SK-N-SH (cell line): ENCODE measurements around the gene CXCR5. TPM values are rescaled to one million over a fixed set of nuclear protein-coding genes. Genes with fewer than 3 reads are reported as not detected.

Experiments
- CTCF ChIA-PET: fragments of 300-600, 350-600 bp; formaldehyde crosslinking; extraction: SDS; loops from one replicate; lab custom pipeline; 2021; lab: Yijun Ruan, JAX
- POLR2A ChIA-PET: fragments of 350-600 bp; sonication (Branson Sonifier 250); formaldehyde crosslinking; extraction: SDS; loops from one replicate; lab custom pipeline; 2020; ENCODE audit warnings: antibody characterized with exemption, inconsistent platforms; lab: Yijun Ruan, JAX
- DNase-seq: peaks from one replicate; pipeline ENCODE4 v3.0.0; 2012
- H2AFZ ChIP-seq: fragments of 200-600 bp; sonication (generic); 2 replicates; pipeline ENCODE4 v1.8.1; 2016; ENCODE audit warnings: antibody characterized with exemption, mild to moderate bottlenecking, low read depth
- H3F3A ChIP-seq: fragments of 200-600 bp; sonication (generic); replicated peaks from 2 replicates; pipeline ENCODE3; 2016; ENCODE audit warnings: antibody characterized with exemption, mild to moderate bottlenecking; ENCODE audit not compliant: insufficient read depth
- H3K27ac ChIP-seq, 2 experiments: fragments of 200-500 bp in 1 of 2; fragments of 200-600 bp in 1 of 2; sonication (Bioruptor generic) in 1 of 2; sonication (generic), shearing (Covaris generic) in 1 of 2; 2 replicates each; pipeline versions ENCODE4 v1.5.1 to v1.6.1; 2014 to 2016; ENCODE audit warnings: low read depth in 2 of 2, inconsistent platforms in 1 of 2, low read length in 1 of 2, mild to moderate bottlenecking in 1 of 2, mixed read lengths in 1 of 2
- H3K27me3 ChIP-seq: fragments of 200-600 bp; sonication (generic), shearing (Covaris generic); 2 replicates; pipeline ENCODE4 v1.6.1; 2016; ENCODE audit warnings: mixed run types; ENCODE audit not compliant: insufficient read depth
- H3K36me3 ChIP-seq, 2 experiments: fragments of 200-500 bp in 1 of 2; fragments of 200-600 bp in 1 of 2; sonication (Bioruptor generic) in 1 of 2; sonication (generic) in 1 of 2; replicated peaks in 1 of 2; 2 replicates each; pipeline versions ENCODE3 to v1.5.1; 2014 to 2016; ENCODE audit warnings: low read length in 1 of 2, mild to moderate bottlenecking in 1 of 2; ENCODE audit not compliant: insufficient read depth in 2 of 2, control insufficient read depth in 1 of 2
- H3K4me1 ChIP-seq, 2 experiments: fragments of 200-500 bp in 1 of 2; fragments of 200-600 bp in 1 of 2; sonication (Bioruptor generic) in 1 of 2; sonication (generic), shearing (Covaris generic) in 1 of 2; 2 replicates each; pipeline versions ENCODE4 v1.5.1 to v1.6.1; 2014 to 2016; ENCODE audit warnings: low read depth in 1 of 2, low read length in 1 of 2, mixed run types in 1 of 2; ENCODE audit not compliant: insufficient read depth in 2 of 2, control insufficient read depth in 1 of 2
- H3K4me2 ChIP-seq: fragments of 200-600 bp; sonication (generic), shearing (Covaris generic); 2 replicates; pipeline ENCODE4 v1.6.1; 2017; ENCODE audit warnings: mixed run types
- H3K4me3 ChIP-seq, 2 experiments: fragments of 200-500 bp in 1 of 2; fragments of 200-600 bp in 1 of 2; sonication (Bioruptor generic) in 1 of 2; sonication (generic), shearing (Covaris generic) in 1 of 2; 2 replicates each; pipeline versions ENCODE4 v1.5.1 to v1.8.1; 2014 to 2016; ENCODE audit warnings: low read depth in 2 of 2, inconsistent platforms in 1 of 2, low read length in 1 of 2, mild to moderate bottlenecking in 1 of 2, mixed read lengths in 1 of 2, moderate library complexity in 1 of 2
- H3K79me2 ChIP-seq: fragments of 200-600 bp; sonication (generic); 2 replicates; pipeline ENCODE4 v1.8.1; 2017; ENCODE audit warnings: mild to moderate bottlenecking; ENCODE audit not compliant: insufficient read depth
- H3K9ac ChIP-seq: fragments of 200-600 bp; sonication (generic); 2 replicates; pipeline ENCODE4 v1.6.1; 2017; ENCODE audit warnings: mixed run types
- H3K9me2 ChIP-seq: fragments of 200-600 bp; sonication (generic); 2 replicates; pipeline ENCODE4 v1.6.1; 2017; ENCODE audit warnings: mixed run types
- H3K9me3 ChIP-seq: fragments of 200-600 bp; sonication (generic); 2 replicates; pipeline ENCODE4 v1.6.1; 2017; ENCODE audit warnings: mixed run types, mild to moderate bottlenecking, moderate library complexity
- H4K20me1 ChIP-seq: fragments of 200-600 bp; sonication (generic); 2 replicates; pipeline ENCODE4 v1.6.1; 2017; ENCODE audit warnings: mild to moderate bottlenecking, mixed run types; ENCODE audit not compliant: insufficient read depth
- CTCF ChIP-seq: fragments of 200-600 bp; sonication (generic); IDR thresholded peaks from 2 replicates; pipeline ENCODE4 v1.6.1; 2017; ENCODE audit warnings: antibody characterized with exemption, mild to moderate bottlenecking, moderate library complexity
- EP300 ChIP-seq, 2 experiments: IDR thresholded peaks; 2 replicates each; pipeline versions ENCODE4 v1.4.0 to v1.6.1; 2012; ENCODE audit warnings: borderline replicate concordance in 1 of 2, low read depth in 1 of 2, low read length in 1 of 2
- GABPA ChIP-seq: IDR thresholded peaks from 2 replicates; pipeline ENCODE4 v1.4.0; 2012; ENCODE audit warnings: low read depth, mild to moderate bottlenecking
- GATA2 ChIP-seq: sonication (generic); formaldehyde crosslinking; IDR thresholded peaks from 2 replicates; pipeline ENCODE4 v1.5.0; 2020; ENCODE audit warnings: mild to moderate bottlenecking, missing genetic modification reagents
- IRF3 ChIP-seq: fragments of 150-350 bp; IDR thresholded peaks from 2 replicates; pipeline ENCODE4 v1.6.1; 2016; ENCODE audit warnings: mild to moderate bottlenecking, low read depth, low read length
- JUND ChIP-seq: IDR thresholded peaks from 2 replicates; pipeline ENCODE4 v1.4.0; 2012
- MEF2A ChIP-seq: IDR thresholded peaks from 2 replicates; pipeline ENCODE4 v1.4.0; 2012; ENCODE audit warnings: low read depth, borderline replicate concordance
- MXI1 ChIP-seq: IDR thresholded peaks from 2 replicates; pipeline ENCODE4 v1.6.1; 2012; ENCODE audit warnings: mild to moderate bottlenecking, low read depth, low read length, improper control_type of control experiment
- NRF1 ChIP-seq: IDR thresholded peaks from 2 replicates; pipeline ENCODE4 v1.6.1; 2012; ENCODE audit warnings: low read depth, mild to moderate bottlenecking, low read length
- RAD21 ChIP-seq: IDR thresholded peaks from 2 replicates; pipeline ENCODE4 v1.6.1; 2012; ENCODE audit warnings: mild to moderate bottlenecking, low read length
- RFX5 ChIP-seq: IDR thresholded peaks from 2 replicates; pipeline ENCODE4 v1.6.1; 2012; ENCODE audit warnings: mild to moderate bottlenecking, improper control_type of control experiment, low read length
- RXRA ChIP-seq: IDR thresholded peaks from 2 replicates; pipeline ENCODE4 v1.4.0; 2012; ENCODE audit warnings: low read depth, mild to moderate bottlenecking, borderline replicate concordance
- TAF1 ChIP-seq: IDR thresholded peaks from 2 replicates; pipeline ENCODE4 v1.6.1; 2012; ENCODE audit warnings: low read depth, mild to moderate bottlenecking, low read length, moderate library complexity, borderline replicate concordance
- TEAD4 ChIP-seq: IDR thresholded peaks from 2 replicates; pipeline ENCODE4 v1.4.0; 2012; ENCODE audit warnings: mild to moderate bottlenecking, borderline replicate concordance; ENCODE audit not compliant: insufficient read depth
- ZBTB33 ChIP-seq: IDR thresholded peaks from 2 replicates; pipeline ENCODE4 v1.4.0; 2012; ENCODE audit warnings: low read depth, borderline replicate concordance
- WGBS: methylation state at CpG from one replicate; pipeline ENCODE4 v1.1.6; 2017; ENCODE audit warnings: low lambda C conversion rate; 5-methylcytosine and 5-hydroxymethylcytosine counted together
- polyA plus RNA-seq, 3 experiments: library from polyadenylated mRNA; depleted of rRNA; stranded (reverse); fragments of >200 nt; gene quantifications; 2 replicates each; pipeline ENCODE4 v1.2.3, GENCODE V29; 2012
- TF ChIP-seq, protein P1 (sequence below): IDR thresholded peaks from 2 replicates; pipeline ENCODE4 v1.6.1; 2012; ENCODE audit warnings: mild to moderate bottlenecking, low read depth, low read length, moderate library complexity
- TF ChIP-seq, protein P2 (sequence below): fragments of 150-350 bp; IDR thresholded peaks from 2 replicates; pipeline ENCODE4 v1.6.1; 2017; ENCODE audit warnings: antibody characterized with exemption, low read length, low read depth, borderline replicate concordance

The CXCR5 gene
- polyA plus RNA-seq, 1 of the 3 experiments (the other 2 are of a cell fraction): 0.02 TPM

DNA sequence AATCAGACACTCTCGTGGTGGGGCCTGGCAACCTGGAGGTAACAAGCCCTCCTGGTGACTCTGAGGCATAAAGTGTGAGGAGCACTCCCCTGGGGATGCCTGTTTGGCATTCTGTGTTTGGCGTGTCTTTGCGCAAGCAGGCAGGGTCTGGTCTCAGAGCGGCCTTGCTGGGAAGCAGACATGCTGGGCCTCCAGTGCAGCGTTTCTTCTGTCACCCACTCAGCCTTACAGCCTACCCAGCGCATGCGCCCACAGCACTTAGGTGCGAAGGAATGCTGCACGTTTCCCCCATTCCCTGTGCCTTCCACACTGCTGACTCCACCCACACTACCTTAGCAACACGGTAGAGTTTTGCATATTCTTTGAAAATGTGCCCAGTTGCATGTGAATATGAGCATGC, 7.4 kb upstream of the CXCR5 start:
- DNase-seq: no peak
- H3K9me3 ChIP-seq: no peaks in the 10 kb centered on the region
- no peak overlapping the region for H3K4me3 ChIP-seq
- ChIA-PET POLR2A (no interaction called here), CTCF (no interaction called here)
- H3K79me2 ChIP-seq: no peaks in the 10 kb centered on the region
- H3K4me1 ChIP-seq: no peaks in the 10 kb centered on the region
- no peaks in the 10 kb centered on the region for H3K27me3 ChIP-seq
- WGBS: 70% methylated on average over 6 of the region's 10 CpGs
- H2AFZ ChIP-seq: no peak overlapping the region
- H3K27ac ChIP-seq: no peak overlapping the region
- H3K36me3 ChIP-seq: no peaks in the 10 kb centered on the region
- no peak overlapping the region for H3K9ac ChIP-seq
- no peaks in the 10 kb centered on the region for H3F3A ChIP-seq
- TF ChIP-seq, protein P1, sequence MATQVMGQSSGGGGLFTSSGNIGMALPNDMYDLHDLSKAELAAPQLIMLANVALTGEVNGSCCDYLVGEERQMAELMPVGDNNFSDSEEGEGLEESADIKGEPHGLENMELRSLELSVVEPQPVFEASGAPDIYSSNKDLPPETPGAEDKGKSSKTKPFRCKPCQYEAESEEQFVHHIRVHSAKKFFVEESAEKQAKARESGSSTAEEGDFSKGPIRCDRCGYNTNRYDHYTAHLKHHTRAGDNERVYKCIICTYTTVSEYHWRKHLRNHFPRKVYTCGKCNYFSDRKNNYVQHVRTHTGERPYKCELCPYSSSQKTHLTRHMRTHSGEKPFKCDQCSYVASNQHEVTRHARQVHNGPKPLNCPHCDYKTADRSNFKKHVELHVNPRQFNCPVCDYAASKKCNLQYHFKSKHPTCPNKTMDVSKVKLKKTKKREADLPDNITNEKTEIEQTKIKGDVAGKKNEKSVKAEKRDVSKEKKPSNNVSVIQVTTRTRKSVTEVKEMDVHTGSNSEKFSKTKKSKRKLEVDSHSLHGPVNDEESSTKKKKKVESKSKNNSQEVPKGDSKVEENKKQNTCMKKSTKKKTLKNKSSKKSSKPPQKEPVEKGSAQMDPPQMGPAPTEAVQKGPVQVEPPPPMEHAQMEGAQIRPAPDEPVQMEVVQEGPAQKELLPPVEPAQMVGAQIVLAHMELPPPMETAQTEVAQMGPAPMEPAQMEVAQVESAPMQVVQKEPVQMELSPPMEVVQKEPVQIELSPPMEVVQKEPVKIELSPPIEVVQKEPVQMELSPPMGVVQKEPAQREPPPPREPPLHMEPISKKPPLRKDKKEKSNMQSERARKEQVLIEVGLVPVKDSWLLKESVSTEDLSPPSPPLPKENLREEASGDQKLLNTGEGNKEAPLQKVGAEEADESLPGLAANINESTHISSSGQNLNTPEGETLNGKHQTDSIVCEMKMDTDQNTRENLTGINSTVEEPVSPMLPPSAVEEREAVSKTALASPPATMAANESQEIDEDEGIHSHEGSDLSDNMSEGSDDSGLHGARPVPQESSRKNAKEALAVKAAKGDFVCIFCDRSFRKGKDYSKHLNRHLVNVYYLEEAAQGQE: no peak
- no peak overlapping the region for H3K4me2 ChIP-seq
- H3K9me2 ChIP-seq: no peaks in the 10 kb centered on the region
- no peaks in the 10 kb centered on the region for H4K20me1 ChIP-seq

DNA sequence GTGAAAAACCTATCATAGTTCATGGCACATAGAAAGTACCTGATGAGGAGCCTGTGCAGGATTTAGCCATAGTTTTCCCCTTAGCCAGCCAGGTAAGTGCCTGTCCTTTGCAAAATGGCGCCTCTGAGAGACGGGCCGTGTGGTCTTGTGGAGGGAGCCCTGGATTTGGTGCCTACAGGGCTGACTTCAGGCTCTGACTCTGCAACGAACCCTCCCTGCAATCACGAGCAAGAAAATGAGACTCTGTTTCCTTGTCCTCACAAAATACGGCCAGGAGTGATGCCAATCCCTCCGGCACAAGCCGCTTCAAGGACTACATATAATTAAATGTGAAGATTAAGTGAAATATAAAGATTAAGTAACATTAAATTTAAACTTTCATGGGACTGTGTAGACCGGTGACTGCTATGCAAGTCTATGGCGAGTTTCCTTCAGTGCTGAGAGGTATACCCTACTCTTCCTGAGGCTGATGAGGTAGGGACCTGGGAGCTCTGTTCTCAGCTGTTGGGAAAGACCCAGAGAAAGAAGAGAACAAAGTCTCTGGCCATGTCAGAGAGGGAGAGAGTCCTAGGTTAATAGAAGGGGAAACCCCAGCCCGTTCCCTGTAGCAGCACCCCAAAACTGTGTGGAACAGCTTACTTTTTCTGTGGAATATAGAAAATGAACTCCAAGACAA, 6.1 kb upstream of the CXCR5 start:
- H3K9me2 ChIP-seq: no peaks in the 10 kb centered on the region
- no peak overlapping the region for H3K27ac ChIP-seq
- no peaks in the 10 kb centered on the region for H3F3A ChIP-seq
- ChIA-PET POLR2A (interaction anchor here (0.6 kb wide), 1 partner anchor 29 kb away, joined by 3 read pairs; no protein-coding TSS in a partner anchor), CTCF (interaction anchor here (0.8 to 1.0 kb wide), 2 partner anchors 10 to 87 kb away, joined by 3 to 4 read pairs; no protein-coding TSS in a partner anchor)
- H3K4me2 ChIP-seq: no peak overlapping the region
- no peak overlapping the region for H3K4me3 ChIP-seq
- no peaks in the 10 kb centered on the region for H3K4me1 ChIP-seq
- no peaks in the 10 kb centered on the region for H4K20me1 ChIP-seq
- H3K27me3 ChIP-seq: no peaks in the 10 kb centered on the region
- DNase-seq: no peak
- H2AFZ ChIP-seq: peak overlapping the region; percentile 11; the same call in 1 of the 2 replicates
- H3K79me2 ChIP-seq: no peaks in the 10 kb centered on the region
- H3K36me3 ChIP-seq: no peaks in the 10 kb centered on the region
- H3K9me3 ChIP-seq: no peaks in the 10 kb centered on the region
- 91% methylated on average over 11 of the region's 11 CpGs for WGBS
- H3K9ac ChIP-seq: no peak overlapping the region
- TF ChIP-seq ZBTB33: no peak
- TF ChIP-seq CTCF: no peak
- TF ChIP-seq, protein P2, sequence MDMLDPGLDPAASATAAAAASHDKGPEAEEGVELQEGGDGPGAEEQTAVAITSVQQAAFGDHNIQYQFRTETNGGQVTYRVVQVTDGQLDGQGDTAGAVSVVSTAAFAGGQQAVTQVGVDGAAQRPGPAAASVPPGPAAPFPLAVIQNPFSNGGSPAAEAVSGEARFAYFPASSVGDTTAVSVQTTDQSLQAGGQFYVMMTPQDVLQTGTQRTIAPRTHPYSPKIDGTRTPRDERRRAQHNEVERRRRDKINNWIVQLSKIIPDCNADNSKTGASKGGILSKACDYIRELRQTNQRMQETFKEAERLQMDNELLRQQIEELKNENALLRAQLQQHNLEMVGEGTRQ: no peak
- TF ChIP-seq JUND: no peak
- no peak for TF ChIP-seq MEF2A
- TF ChIP-seq NRF1: no peak
- TF ChIP-seq RFX5: no peak
- TF ChIP-seq TAF1: no peak
- TF ChIP-seq MXI1: no peak
- no peak for TF ChIP-seq GATA2 (CRISPR knock-in tag)
- TF ChIP-seq TEAD4: no peak
- TF ChIP-seq RAD21: no peak
- TF ChIP-seq RXRA: no peak
- no peak for TF ChIP-seq GABPA
- TF ChIP-seq EP300 (IDR thresholded peaks at IDR 0.05; ENCODE audit: borderline replicate concordance in 1 of 2, low read depth in 1 of 2, low read length in 1 of 2): no peak
- TF ChIP-seq IRF3: no peak
